Hepatic stellate cell (primary cell): ENCODE data around the gene AURKAIP1.
A peak's percentile ranks its signal among the peaks of the same experiment; 100 is the strongest.

Source experiments
- DNase-seq: peaks from one replicate; pipeline ENCODE4 v3.0.0; 2011; ENCODE audit warnings: low spot score

Gene AURKAIP1

DNA sequence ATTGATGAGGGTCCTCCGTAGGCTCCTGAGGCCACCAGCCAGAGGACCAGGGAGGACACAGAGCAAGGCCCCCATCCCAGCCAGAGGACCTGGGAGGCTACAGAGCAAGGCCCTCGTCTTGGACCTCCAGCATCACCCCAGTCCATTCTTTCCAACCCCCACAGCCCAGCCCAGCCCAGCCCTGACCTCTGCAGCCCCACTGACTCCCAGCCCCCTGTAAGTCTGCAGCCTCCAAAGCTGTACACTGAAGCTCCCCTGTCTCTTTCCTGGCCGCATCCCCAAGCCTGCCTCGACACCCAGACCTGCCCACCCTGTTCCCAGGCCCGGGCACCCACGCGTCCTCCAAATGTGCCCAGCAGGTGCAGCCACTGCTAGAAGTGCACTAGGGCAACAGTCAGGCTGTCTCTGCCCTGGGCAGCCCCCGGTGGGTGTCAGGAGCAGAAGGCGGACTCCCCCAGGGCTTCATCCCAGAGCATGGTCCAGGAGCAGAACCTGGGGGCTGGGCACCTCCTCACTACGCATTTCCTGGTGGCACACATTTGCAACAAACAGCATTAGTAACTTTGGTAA, 27.9 kb downstream of the AURKAIP1 start:
- no peak for DNase-seq

- DNase-seq = no peak
These were observed 28.5 kb downstream of the AURKAIP1 start for GRCh38 chr1:1346501-1346890.

DNA sequence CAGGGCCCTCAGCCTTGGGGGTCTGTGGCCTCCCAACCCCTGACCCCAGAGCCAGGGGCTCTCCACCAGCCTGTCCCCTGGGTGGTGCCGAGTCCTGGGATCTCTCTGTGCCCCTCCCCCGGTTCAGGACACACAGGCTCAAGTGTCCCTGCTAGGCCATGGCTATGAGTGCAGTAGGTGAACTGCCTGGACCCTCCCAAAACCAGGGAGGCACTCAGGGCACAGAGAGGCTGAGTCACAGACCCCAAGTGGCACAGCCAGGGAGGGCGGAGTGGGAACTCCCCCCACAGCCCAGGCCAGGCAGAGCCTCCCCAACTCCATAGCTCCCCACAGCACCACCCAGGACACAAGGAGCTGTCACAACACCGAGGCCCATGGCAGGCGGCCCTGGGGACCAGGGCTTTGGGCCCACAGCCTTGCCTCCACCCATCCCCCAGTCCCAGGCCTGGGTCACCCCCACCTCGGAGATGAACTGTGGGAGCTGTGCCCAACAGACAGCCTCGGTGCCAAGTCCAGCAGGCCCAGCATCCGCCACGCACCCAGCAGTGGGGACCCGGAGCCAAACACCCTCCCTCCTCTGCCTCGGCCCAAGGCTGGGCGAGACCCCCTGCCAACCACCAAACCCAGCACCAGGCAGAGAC, 29.0 kb downstream of the AURKAIP1 start:
- DNase-seq = no peak

DNA sequence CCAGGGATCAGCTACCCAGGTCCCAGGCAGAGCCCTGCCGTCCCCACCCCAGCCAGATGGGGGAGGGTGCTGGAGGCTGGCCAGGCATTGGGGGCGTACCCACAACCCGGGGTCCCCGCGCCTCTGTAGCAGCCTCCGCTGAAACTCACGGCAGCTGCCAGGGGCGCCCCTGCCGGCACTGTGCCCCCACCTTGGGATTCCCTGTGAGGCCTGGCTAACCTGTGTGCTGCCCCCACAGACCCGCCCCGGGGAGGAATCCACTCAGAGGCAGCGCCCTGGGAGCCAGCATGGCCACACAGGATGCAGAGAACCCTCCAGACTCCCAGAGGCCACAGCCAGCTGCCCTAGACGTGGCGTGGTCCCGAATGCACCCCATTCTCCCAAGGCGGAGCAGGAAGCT, 29.6 kb downstream of the AURKAIP1 start:
- peak; percentile 53 for DNase-seq

- peak; percentile 87 for DNase-seq
These were observed 30.2 kb downstream of the AURKAIP1 start for GRCh38 chr1:1344655-1345361.

DNA sequence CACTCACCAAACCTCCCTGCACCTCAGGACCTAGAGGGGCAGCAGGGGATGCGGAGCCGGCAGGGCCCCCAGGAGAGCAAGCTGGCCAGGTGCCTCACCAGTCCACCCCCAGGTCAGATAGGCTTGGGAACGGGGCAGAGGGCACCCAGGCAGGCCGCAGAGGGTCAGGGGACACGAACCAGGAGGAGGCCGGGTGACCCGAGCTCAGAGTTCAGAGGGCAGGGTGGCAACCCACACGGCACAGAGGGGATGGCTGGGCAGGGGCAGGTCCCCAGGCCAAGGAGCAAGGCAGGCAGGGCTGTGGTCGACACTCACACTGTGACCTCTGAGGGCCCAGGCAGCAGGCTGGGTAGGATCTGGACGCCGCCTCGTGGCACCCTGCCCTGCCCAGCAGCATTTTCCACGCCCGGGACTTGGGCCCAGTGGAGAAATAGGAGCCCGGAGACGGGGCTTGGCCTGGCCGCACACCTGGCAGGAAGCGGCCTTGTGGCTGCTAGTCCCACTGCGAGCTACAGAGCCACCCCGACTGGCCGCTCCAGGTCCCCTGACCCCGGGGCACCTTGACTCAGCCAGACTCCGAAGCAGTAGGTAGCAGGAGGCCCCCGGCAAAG, 31.1 kb downstream of the AURKAIP1 start:
- no peak for DNase-seq

- no peak for DNase-seq
These were observed 32.4 kb downstream of the AURKAIP1 start for GRCh38 chr1:1342584-1343115.

GRCh38 chr1:1342061-1342562, 32.9 kb downstream of the AURKAIP1 start:
- DNase-seq = no peak

DNA sequence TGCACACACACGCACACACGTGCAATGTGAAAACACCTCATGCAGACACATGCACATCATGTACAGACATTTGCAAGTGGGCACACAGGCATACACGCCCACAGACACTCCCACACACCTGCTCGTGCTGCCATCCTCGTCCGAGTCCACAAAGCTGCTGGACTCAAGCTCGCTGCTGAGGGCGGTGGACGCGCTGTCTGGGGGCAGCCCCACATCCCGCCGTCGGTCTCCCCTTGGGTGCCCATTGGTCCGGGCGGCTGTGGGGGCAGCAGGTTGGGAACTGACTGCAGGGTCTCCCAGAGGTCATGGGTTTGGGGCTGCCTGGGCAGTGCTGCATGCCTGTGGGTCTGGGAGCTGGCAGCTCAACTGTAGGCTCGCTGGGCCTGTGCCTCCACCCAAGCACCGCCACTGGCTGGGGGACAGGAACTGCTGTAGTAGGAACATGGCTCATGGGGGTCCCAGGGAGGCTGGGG, 33.4 kb downstream of the AURKAIP1 start:
- no peak for DNase-seq

DNA sequence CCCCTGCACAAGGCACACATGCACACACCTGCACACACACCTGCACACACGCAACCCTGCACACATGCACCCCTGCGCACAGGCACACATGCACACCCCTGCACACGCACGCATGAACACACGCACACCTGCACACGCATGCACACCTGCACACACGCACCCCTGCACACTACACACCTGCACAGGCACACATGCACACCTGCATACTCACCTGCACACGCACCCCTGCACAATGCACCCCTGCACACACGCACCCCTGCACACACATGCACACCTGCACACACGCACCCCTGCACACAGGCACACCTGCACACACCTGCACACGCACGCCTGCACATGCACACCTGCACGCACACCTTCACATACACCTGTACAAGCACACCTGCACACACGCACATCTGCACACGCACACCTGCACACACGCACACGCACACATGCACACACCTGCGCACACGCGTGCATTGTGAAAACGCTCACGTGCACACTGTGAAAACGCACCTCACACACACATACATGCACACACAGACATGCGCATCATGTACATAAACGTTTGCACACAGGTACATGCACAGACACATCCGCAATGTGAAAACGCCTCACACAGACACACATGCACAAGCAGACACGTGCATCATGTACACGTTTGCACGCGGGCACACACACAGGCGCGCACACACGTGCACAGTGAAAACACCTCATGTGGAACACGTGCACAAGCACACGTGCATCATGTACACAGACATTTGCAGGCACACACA, 34.0 kb downstream of the AURKAIP1 start:
- no peak for DNase-seq

DNA sequence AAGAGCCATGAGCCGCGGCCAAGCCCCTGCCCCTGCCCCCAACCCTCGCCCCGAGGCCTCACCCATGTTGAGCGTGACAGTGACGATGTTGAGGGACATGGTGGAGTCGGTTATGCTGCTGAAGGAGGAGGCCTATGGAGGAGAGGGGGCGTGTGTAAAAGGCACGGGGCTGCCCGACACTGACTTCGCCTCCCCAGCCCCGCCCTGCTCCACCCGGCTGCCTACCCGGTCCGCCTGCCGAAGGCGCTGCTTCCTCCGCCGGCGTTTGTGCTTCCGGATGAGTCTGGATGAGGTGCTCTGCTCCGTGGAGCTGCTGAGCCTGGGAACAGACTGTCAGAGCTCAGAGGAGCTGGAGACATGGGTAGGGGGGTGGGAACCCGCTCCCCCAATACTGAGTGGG, 34.8 kb downstream of the AURKAIP1 start:
- no peak for DNase-seq

- DNase-seq = no peak
These were observed 36.7 kb downstream of the AURKAIP1 start for GRCh38 chr1:1338278-1338677.

DNA sequence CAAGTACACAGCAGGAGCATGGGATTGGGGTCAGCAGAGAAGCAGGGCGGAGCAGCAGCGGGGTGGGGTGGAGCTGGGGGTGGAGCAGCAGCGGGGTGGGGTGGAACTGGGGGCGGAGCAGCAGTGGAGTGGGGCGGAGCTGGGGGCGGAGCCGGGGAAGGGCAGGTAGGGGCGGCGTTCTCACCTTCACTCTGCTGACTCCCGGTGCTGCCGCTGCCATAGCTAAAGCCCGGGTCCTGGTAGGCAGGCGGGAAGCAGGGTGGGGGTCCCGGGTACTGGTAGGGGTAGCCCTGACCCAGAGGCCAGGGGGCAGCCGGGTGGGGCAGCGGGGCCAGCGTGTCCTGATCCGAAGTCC, 37.2 kb downstream of the AURKAIP1 start:
- DNase-seq = no peak

DNA sequence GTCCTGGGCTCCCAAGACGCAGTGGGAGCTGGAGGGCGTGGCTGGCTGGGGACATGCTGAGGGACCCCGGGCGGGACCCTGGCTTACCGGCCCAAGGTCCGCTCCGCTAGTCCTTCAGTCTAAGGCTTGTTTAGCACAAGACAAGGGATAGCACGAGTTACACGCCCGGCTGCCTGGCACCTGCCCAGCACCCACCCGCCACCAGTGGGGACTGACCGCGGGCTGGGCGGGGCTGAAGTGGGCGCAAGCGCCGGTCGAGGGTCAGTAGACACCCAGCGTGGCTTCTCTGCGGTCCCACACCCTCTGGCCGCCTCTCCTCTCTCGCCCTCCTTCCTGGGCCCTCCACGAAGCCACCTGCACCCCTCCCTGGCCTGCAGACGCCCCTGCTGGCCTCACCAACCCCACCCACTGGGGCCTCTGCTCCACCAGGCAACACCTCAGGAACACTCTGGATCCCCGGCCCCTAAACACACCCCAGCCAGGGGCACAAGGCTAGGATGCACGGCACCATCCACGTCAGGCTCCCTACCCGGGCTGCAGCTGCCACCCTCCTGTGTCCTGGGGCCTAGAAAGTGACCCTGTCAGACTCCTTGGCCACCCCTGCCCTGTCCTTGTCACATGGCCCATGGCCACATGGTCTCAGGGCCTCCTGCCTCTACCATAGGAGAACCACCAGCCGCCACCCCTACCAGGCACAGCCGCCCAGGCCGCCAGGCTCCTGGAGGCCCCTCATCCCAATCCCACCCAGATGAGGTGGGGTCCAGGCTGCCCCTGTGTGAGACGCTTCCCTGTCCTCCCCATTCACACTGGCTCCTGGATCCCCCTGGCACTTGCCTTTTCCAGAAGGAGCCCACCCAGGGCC, 37.8 kb downstream of the AURKAIP1 start:
- DNase-seq = no peak

GRCh38 chr1:1336446-1336845, 38.6 kb downstream of the AURKAIP1 start:
- no peak for DNase-seq

DNA sequence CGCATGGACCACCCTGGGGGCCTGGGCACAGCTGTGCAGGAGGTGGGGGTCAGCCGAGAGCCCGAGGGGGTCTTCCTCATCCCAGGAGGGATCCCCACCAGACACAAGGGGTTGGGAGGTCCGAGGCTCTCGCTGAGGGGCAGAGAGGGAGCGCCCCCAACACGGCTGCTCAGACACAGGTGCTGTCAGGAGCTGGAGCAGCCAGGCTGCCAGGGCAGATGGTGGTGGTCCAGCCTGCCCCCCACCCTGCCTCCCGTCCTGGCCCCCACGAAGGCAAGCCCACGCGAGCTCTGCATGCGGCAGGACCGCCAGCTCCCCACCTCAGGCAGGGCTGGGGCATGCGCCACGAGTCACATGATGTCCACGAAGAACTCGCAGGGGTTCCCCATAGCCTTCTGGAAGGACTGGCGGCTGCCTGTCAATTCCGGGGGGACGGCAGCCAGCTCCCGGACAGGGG, 39.2 kb downstream of the AURKAIP1 start:
- no peak for DNase-seq

GRCh38 chr1:1335283-1335682, 39.7 kb downstream of the AURKAIP1 start:
- DNase-seq = no peak

- DNase-seq = no peak
These were observed 40.2 kb downstream of the AURKAIP1 start for GRCh38 chr1:1334835-1335234.

GRCh38 chr1:1333551-1334241, 41.3 kb downstream of the AURKAIP1 start:
- DNase-seq = no peak

DNA sequence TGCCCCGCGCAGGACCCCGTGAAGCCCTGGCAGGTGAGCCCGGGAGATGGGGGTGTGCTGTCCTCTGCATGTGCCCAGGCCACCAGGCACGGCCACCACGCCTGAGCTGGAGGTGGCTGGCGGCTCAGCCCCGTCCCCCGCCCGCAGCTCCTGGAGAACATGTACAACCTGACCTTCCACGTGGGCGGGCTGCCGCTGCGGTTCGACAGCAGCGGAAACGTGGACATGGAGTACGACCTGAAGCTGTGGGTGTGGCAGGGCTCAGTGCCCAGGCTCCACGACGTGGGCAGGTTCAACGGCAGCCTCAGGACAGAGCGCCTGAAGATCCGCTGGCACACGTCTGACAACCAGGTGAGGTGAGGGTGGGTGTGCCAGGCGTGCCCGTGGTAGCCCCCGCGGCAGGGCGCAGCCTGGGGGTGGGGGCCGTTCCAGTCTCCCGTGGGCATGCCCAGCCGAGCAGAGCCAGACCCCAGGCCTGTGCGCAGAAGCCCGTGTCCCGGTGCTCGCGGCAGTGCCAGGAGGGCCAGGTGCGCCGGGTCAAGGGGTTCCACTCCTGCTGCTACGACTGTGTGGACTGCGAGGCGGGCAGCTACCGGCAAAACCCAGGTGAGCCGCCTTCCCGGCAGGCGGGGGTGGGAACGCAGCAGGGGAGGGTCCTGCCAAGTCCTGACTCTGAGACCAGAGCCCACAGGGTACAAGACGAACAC, 42.1 kb downstream of the AURKAIP1 start:
- DNase-seq = no peak
